HL-60/S4 (cell line): ENCODE measurements around the gene ETV3L.
"Not testable (repeated sequence)": the region's sequence is repeated elsewhere in the genome, so short reads cannot be mapped to it uniquely, and the experiment has no call there.

ENCODE experiments used
- in situ Hi-C: fragments of 300-500 bp; cut with MboI; formaldehyde crosslinking; loops from 2 replicates; pipeline ENCODE4 v1.14.3; 2022; ENCODE audit warnings: low sequenced_read_pairs

Gene ETV3L

GRCh38 chr1:157084720-157085119 is 14.9 kb downstream of the ETV3L start:
- in situ Hi-C loops, result no loop called here

GRCh38 chr1:157081707-157082106 is 17.9 kb downstream of the ETV3L start:
- in situ Hi-C loops, result no loop called here

- in situ Hi-C loops, result no loop called here
Measured at GRCh38 chr1:157080714-157081113, 18.9 kb downstream of the ETV3L start.

- in situ Hi-C loops, result no loop called here
Measured at GRCh38 chr1:157077394-157077793, 22.2 kb downstream of the ETV3L start.

GRCh38 chr1:157073944-157074685 is 25.5 kb downstream of the ETV3L start:
- in situ Hi-C loops, result no loop called here

- in situ Hi-C loops, result no loop called here
Measured at GRCh38 chr1:157069601-157070000, 30.0 kb downstream of the ETV3L start.

GRCh38 chr1:157059241-157059640 is 40.4 kb downstream of the ETV3L start:
- in situ Hi-C loops, result not testable (repeated sequence)

- in situ Hi-C loops, result no loop called here
Measured at GRCh38 chr1:157056269-157056668, 43.3 kb downstream of the ETV3L start.

- in situ Hi-C loops, result not testable (repeated sequence)
Measured at GRCh38 chr1:157055729-157056128, 43.9 kb downstream of the ETV3L start.

- in situ Hi-C loops, result no loop called here
Measured at GRCh38 chr1:157050836-157051235, 48.8 kb downstream of the ETV3L start.

- in situ Hi-C loops, result no loop called here
Measured at GRCh38 chr1:157047062-157047410, 52.6 kb downstream of the ETV3L start.

- in situ Hi-C loops, result no loop called here
Measured at GRCh38 chr1:157045250-157046218, 54.1 kb downstream of the ETV3L start, which contains the start of gene ARHGEF11. TSS of gene ARHGEF11 (minus strand) at chr1:157045742. CDS start at chr1:157044330, 1,412 bp downstream.

GRCh38 chr1:157044326-157044725 is 55.3 kb downstream of the ETV3L start:
- in situ Hi-C loops, result no loop called here

- in situ Hi-C loops, result no loop called here
Measured at GRCh38 chr1:157043685-157044084, 55.9 kb downstream of the ETV3L start.

GRCh38 chr1:157042846-157043245 is 56.8 kb downstream of the ETV3L start:
- in situ Hi-C loops, result no loop called here
